GM23338 (cell line): Measurements from ENCODE around the gene ARHGAP42. TPM values are rescaled to one million over a fixed set of nuclear protein-coding genes. Genes with fewer than 3 reads are reported as not detected.

Experiments used
- CREB1 ChIP-seq: fragments of 250-450 bp; sonication (Bioruptor Pico); IDR thresholded peaks from 2 replicates; pipeline ENCODE4 v1.5.0; 2020; ENCODE audit warnings: low read depth, mild to moderate bottlenecking, moderate library complexity
- EZH2 ChIP-seq: fragments of 200-600 bp; sonication (generic); IDR thresholded peaks from one replicate; pipeline ENCODE4 v1.8.0; 2017; ENCODE audit warnings: antibody characterized with exemption, mild to moderate bottlenecking, low read depth; ENCODE audit not compliant: unreplicated experiment
- EZH2phosphoT487 ChIP-seq: fragments of 200-600 bp; sonication (generic); IDR thresholded peaks from one replicate; pipeline ENCODE4 v1.8.1; 2018; ENCODE audit warnings: antibody characterized with exemption; ENCODE audit not compliant: unreplicated experiment
- JUNB ChIP-seq: IDR thresholded peaks from one replicate; pipeline ENCODE4 v1.6.1; 2016; ENCODE audit warnings: antibody characterized with exemption; ENCODE audit not compliant: unreplicated experiment
- NANOG ChIP-seq: IDR thresholded peaks from 2 replicates; pipeline ENCODE4 v1.6.1; 2016; ENCODE audit warnings: antibody characterized with exemption, borderline replicate concordance
- POLR2AphosphoS5 ChIP-seq: IDR thresholded peaks from 2 replicates; pipeline ENCODE4 v1.6.1; 2016; ENCODE audit warnings: antibody characterized with exemption, low read depth
- STAT1 ChIP-seq: IDR thresholded peaks from one replicate; pipeline ENCODE4 v1.6.1; 2016; ENCODE audit warnings: antibody characterized with exemption; ENCODE audit not compliant: unreplicated experiment
- ZNF114 ChIP-seq: fragments of 250-450 bp; sonication (Bioruptor Pico); IDR thresholded peaks from 2 replicates; pipeline ENCODE4 v1.5.0; 2020; ENCODE audit warnings: mild to moderate bottlenecking, moderate library complexity
- ZNF331 ChIP-seq: fragments of 250-450 bp; sonication (Bioruptor Pico); IDR thresholded peaks from 2 replicates; pipeline ENCODE4 v1.5.0; 2020; ENCODE audit warnings: low read depth, mild to moderate bottlenecking, moderate library complexity
- polyA plus RNA-seq: library from polyadenylated mRNA; unstranded; fragments of >200 nt; fragmentation: Nextera tagmentation; extraction: Ambion mirVana; gene quantifications from 2 replicates; pipeline ENCODE4 v1.2.1, GENCODE V29; 2016
- total RNA-seq: library from RNA; depleted of rRNA; stranded (reverse); fragments of >200 nt; shearing (Covaris generic); gene quantifications from 2 replicates; pipeline ENCODE4 v1.2.3, GENCODE V29; 2014
- TF ChIP-seq, protein P1 (sequence below): fragments of 250-450 bp; sonication (Bioruptor Pico); IDR thresholded peaks from 2 replicates; pipeline ENCODE4 v1.5.0; 2020; ENCODE audit warnings: mild to moderate bottlenecking, moderate library complexity
- TF ChIP-seq, protein P2 (sequence below): IDR thresholded peaks from 2 replicates; pipeline ENCODE4 v1.6.1; 2016; ENCODE audit warnings: antibody characterized with exemption

ARHGAP42 gene
- total and polyA plus RNA-seq, 2 experiments from 2014 or later, result 23.7 to 35.7 TPM

GRCh38 chr11:100825626-100826025, 138.5 kb downstream of the ARHGAP42 start (continued):
- TF ChIP-seq, protein P1, sequence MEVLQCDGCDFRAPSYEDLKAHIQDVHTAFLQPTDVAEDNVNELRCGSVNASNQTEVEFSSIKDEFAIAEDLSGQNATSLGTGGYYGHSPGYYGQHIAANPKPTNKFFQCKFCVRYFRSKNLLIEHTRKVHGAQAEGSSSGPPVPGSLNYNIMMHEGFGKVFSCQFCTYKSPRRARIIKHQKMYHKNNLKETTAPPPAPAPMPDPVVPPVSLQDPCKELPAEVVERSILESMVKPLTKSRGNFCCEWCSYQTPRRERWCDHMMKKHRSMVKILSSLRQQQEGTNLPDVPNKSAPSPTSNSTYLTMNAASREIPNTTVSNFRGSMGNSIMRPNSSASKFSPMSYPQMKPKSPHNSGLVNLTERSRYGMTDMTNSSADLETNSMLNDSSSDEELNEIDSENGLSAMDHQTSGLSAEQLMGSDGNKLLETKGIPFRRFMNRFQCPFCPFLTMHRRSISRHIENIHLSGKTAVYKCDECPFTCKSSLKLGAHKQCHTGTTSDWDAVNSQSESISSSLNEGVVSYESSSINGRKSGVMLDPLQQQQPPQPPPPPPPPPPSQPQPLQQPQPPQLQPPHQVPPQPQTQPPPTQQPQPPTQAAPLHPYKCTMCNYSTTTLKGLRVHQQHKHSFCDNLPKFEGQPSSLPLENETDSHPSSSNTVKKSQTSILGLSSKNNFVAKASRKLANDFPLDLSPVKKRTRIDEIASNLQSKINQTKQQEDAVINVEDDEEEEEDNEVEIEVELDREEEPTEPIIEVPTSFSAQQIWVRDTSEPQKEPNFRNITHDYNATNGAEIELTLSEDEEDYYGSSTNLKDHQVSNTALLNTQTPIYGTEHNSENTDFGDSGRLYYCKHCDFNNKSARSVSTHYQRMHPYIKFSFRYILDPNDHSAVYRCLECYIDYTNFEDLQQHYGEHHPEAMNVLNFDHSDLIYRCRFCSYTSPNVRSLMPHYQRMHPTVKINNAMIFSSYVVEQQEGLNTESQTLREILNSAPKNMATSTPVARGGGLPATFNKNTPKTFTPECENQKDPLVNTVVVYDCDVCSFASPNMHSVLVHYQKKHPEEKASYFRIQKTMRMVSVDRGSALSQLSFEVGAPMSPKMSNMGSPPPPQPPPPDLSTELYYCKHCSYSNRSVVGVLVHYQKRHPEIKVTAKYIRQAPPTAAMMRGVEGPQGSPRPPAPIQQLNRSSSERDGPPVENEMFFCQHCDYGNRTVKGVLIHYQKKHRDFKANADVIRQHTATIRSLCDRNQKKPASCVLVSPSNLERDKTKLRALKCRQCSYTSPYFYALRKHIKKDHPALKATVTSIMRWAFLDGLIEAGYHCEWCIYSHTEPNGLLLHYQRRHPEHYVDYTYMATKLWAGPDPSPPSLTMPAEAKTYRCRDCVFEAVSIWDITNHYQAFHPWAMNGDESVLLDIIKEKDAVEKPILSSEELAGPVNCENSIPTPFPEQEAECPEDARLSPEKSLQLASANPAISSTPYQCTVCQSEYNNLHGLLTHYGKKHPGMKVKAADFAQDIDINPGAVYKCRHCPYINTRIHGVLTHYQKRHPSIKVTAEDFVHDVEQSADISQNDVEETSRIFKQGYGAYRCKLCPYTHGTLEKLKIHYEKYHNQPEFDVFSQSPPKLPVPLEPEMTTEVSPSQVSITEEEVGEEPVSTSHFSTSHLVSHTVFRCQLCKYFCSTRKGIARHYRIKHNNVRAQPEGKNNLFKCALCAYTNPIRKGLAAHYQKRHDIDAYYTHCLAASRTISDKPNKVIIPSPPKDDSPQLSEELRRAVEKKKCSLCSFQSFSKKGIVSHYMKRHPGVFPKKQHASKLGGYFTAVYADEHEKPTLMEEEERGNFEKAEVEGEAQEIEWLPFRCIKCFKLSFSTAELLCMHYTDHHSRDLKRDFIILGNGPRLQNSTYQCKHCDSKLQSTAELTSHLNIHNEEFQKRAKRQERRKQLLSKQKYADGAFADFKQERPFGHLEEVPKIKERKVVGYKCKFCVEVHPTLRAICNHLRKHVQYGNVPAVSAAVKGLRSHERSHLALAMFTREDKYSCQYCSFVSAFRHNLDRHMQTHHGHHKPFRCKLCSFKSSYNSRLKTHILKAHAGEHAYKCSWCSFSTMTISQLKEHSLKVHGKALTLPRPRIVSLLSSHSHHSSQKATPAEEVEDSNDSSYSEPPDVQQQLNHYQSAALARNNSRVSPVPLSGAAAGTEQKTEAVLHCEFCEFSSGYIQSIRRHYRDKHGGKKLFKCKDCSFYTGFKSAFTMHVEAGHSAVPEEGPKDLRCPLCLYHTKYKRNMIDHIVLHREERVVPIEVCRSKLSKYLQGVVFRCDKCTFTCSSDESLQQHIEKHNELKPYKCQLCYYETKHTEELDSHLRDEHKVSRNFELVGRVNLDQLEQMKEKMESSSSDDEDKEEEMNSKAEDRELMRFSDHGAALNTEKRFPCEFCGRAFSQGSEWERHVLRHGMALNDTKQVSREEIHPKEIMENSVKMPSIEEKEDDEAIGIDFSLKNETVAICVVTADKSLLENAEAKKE (CRISPR knock-in tag), result no peak
- TF ChIP-seq NANOG (no peak), ZNF331 (CRISPR knock-in tag) (no peak), EZH2 (no peak), JUNB (no peak), EZH2phosphoT487 (no peak), POLR2AphosphoS5 (no peak), STAT1 (no peak), ZNF114 (CRISPR knock-in tag) (no peak), CREB1 (CRISPR knock-in tag) (no peak)
- TF ChIP-seq, protein P2, sequence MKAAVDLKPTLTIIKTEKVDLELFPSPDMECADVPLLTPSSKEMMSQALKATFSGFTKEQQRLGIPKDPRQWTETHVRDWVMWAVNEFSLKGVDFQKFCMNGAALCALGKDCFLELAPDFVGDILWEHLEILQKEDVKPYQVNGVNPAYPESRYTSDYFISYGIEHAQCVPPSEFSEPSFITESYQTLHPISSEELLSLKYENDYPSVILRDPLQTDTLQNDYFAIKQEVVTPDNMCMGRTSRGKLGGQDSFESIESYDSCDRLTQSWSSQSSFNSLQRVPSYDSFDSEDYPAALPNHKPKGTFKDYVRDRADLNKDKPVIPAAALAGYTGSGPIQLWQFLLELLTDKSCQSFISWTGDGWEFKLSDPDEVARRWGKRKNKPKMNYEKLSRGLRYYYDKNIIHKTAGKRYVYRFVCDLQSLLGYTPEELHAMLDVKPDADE, result no peak
